Gastrocnemius medialis (tissue), 4 donors: Measurements from ENCODE around the gene TMEM39B. TPM values are rescaled to one million over a fixed set of nuclear protein-coding genes. Genes with fewer than 3 reads are reported as not detected.
A peak's percentile ranks its signal among the peaks of the same experiment; 100 is the strongest.

Experiments
- ATAC-seq, 2 donors: fragments of 150-250 bp; one replicate each; pipeline ENCODE4 v1.9.1; 2016
- DNase-seq, 2 donors: peaks; one replicate each; pipeline ENCODE4 v3.0.0-alpha.2; 2019
- H3K27ac ChIP-seq, 4 donors: fragments of 200-600 bp; sonication (generic); 1 replicate in 1 of 4; 2 replicates in 3 of 4; pipeline ENCODE4 v1.5.1; 2016 to 2018; ENCODE audit warnings: mild to moderate bottlenecking in 2 of 4, moderate library complexity in 1 of 4
- H3K27me3 ChIP-seq, 3 donors: fragments of 200-600 bp; sonication (generic) in 2 of 3; 1 replicate in 1 of 3; 2 replicates in 2 of 3; pipeline versions ENCODE4 v1.5.1 to v1.6.0; 2016 to 2019; ENCODE audit warnings: mild to moderate bottlenecking in 1 of 3, moderate library complexity in 1 of 3
- H3K36me3 ChIP-seq, 2 donors: fragments of 200-600 bp; sonication (generic) in 1 of 2; one replicate each; pipeline ENCODE4 v1.5.1; 2017 to 2018
- H3K4me1 ChIP-seq, 2 donors: fragments of 200-600 bp; sonication (generic) in 1 of 2; one replicate each; pipeline ENCODE4 v1.5.1; 2016 to 2017; ENCODE audit warnings: mild to moderate bottlenecking in 2 of 2
- H3K4me3 ChIP-seq, 4 donors: fragments of 200-600 bp; sonication (generic) in 3 of 4; 1 replicate in 1 of 4; 2 replicates in 3 of 4; pipeline ENCODE4 v1.5.1; 2016 to 2019; ENCODE audit warnings: mild to moderate bottlenecking in 2 of 4
- H3K9me3 ChIP-seq, 3 donors: fragments of 200-600 bp; sonication (generic) in 2 of 3; 1 replicate in 1 of 3; 2 replicates in 2 of 3; pipeline ENCODE4 v1.5.1; 2016 to 2019
- CTCF ChIP-seq, 5 experiments: fragments of 450-650 bp in 3 of 5; fragments of 200-600 bp in 2 of 5; sonication (generic) in 2 of 5; IDR thresholded peaks in 4 of 5; conservative IDR thresholded peaks in 1 of 5; 1 replicate in 4 of 5; 2 replicates in 1 of 5; pipeline ENCODE4 v1.5.1; 2016 to 2019; ENCODE audit warnings: antibody characterized with exemption in 5 of 5, mild to moderate bottlenecking in 3 of 5, moderate library complexity in 3 of 5
- POLR2A ChIP-seq, 2 donors: fragments of 450-650 bp; IDR thresholded peaks; one replicate each; pipeline ENCODE4 v1.6.1; 2017; ENCODE audit warnings: antibody characterized with exemption in 2 of 2, mild to moderate bottlenecking in 2 of 2, moderate library complexity in 2 of 2
- in situ Hi-C, 4 donors: fragments of 200-750 bp; cut with MboI; loops; one replicate each; pipeline versions ENCODE4 v1.15.0 to v1.8.0; 2017; ENCODE audit warnings: low sequenced_read_pairs in 4 of 4
- intact Hi-C: fragments of 100-400 bp; cut with DNase I; formaldehyde crosslinking; loops from one replicate; pipeline ENCODE4 v1.15.1; 2023; ENCODE audit warnings: low total_unique reads
- total RNA-seq, 4 donors: library from RNA; depleted of rRNA; stranded (reverse); fragments of >200 nt; gene quantifications; one replicate each; pipeline versions ENCODE4 v1.1.0 to v1.2.3, GENCODE V29; 2016

TMEM39B gene
- total RNA-seq, 4 donors from 2014 or later = 2.5 to 11.1 (median 6.7) TPM

GRCh38 chr1:32052887-32053286 is 19.9 kb upstream of the TMEM39B start:
- Histone ChIP-seq H3K27ac (no peak overlapping the region), H3K36me3 (peaks cover 0 to 71% of the 10 kb centered on the region in 2 donors), H3K27me3 (no peaks in the 10 kb centered on the region), H3K4me1 (no peaks in the 10 kb centered on the region), H3K9me3 (no peaks in the 10 kb centered on the region), H3K4me3 (no peak overlapping the region)
- DNase-seq = no peak
- intact Hi-C loops = no loop called here
- no peak for ATAC-seq
- TF ChIP-seq CTCF (IDR thresholded peaks at IDR 0.05 in 4 of 5, conservative IDR thresholded peaks at IDR 0.05 in 1 of 5) (no peak), POLR2A (IDR thresholded peaks at IDR 0.05) (no peak)
- in situ Hi-C loops = no loop called here

DNA sequence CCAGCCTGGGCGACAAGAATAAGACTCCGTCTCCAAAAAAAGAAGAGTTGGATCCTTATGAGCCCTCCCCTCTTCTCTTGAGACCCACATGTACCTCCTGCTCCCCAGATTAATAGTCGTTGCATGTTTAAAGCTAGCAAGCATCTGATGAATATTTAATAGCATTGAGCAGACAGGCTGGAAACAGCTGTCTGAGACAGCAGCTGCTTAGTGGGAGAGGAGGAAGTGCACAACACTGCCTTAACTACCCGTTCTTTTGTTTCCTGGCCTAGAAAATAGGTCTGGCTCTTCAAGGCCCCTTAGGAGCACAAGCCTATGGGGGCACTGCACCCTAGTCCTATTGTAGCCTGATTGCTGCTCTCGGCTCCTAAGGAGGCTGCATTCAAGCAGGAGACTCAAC is 17.3 kb upstream of the TMEM39B start:
- TF ChIP-seq POLR2A (IDR thresholded peaks at IDR 0.05) (no peak), CTCF (IDR thresholded peaks at IDR 0.05 in 4 of 5, conservative IDR thresholded peaks at IDR 0.05 in 1 of 5) (no peak)
- Histone ChIP-seq H3K27me3 (no peaks in the 10 kb centered on the region), H3K4me3 (no peak overlapping the region), H3K9me3 (no peaks in the 10 kb centered on the region), H3K36me3 (peaks cover under 1 to 83% of the 10 kb centered on the region in 2 donors), H3K27ac (no peak overlapping the region), H3K4me1 (no peaks in the 10 kb centered on the region)
- ATAC-seq (no peak), DNase-seq (no peak)
- intact Hi-C loops = no loop called here
- in situ Hi-C loops = no loop called here

GRCh38 chr1:32056598-32056997 is 16.1 kb upstream of the TMEM39B start:
- no peaks in the 10 kb centered on the region for H3K9me3 ChIP-seq
- intact Hi-C loops (no loop called here), in situ Hi-C loops (no loop called here)
- no peaks in the 10 kb centered on the region for H3K27me3 ChIP-seq
- no peak for DNase-seq
- TF ChIP-seq CTCF (IDR thresholded peaks at IDR 0.05 in 4 of 5, conservative IDR thresholded peaks at IDR 0.05 in 1 of 5) (no peak), POLR2A (IDR thresholded peaks at IDR 0.05) (no peak)
- H3K4me1 ChIP-seq = no peaks in the 10 kb centered on the region
- H3K36me3 ChIP-seq = peaks cover 3 to 81% of the 10 kb centered on the region in 2 donors
- ATAC-seq = no peak
- H3K27ac ChIP-seq = no peak overlapping the region
- H3K4me3 ChIP-seq = no peak overlapping the region

DNA sequence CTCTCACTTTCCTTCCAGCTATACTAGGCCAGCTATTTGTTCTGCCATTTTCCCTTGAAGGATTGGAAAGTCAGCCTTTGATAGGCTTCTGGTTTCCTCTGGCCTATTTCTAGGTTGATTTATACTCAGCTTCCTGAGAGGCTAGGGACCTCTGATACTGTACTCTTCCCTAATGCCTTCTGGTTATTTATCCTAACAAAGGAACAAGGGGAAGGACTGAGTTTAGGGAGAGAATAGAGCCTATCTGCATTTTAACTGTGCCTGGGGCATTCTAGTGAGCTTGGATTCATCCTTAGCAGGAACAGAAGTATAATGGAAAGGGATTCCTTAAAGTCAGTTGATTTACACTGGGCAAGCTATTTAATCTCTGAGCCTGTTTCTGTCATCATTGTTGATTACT is 11.8 kb upstream of the TMEM39B start:
- intact Hi-C loops = no loop called here

More for the DNA sequence above, 11.8 kb upstream of the TMEM39B start:
- Histone ChIP-seq H3K36me3 (peaks cover 3 to 40% of the 10 kb centered on the region in 2 donors), H3K4me3 (no peak overlapping the region), H3K27me3 (no peaks in the 10 kb centered on the region), H3K9me3 (no peaks in the 10 kb centered on the region), H3K27ac (peak overlapping the region in 3 of 4 donors; percentile 12 to 73 (median 21)), H3K4me1 (peaks cover 14 to 18% of the 10 kb centered on the region in 2 donors)
- TF ChIP-seq POLR2A (IDR thresholded peaks at IDR 0.05) = no peak
- TF ChIP-seq CTCF (IDR thresholded peaks at IDR 0.05 in 4 of 5, conservative IDR thresholded peaks at IDR 0.05 in 1 of 5) = no peak
- in situ Hi-C loops = no loop called here
- ATAC-seq = no peak
- no peak for DNase-seq
